Measurements from ENCODE around the gene HEMK1. TPM values are rescaled to one million over a fixed set of nuclear protein-coding genes. Genes with fewer than 3 reads are reported as not detected.

HEMK1 gene
- total RNA-seq, 2 donors from 2014 or later: 8.5 to 17.1 TPM

- TF ChIP-seq POLR2A (IDR thresholded peaks at IDR 0.05): no peak
- TF ChIP-seq CTCF (IDR thresholded peaks at IDR 0.05): no peak
- TF ChIP-seq POLR2AphosphoS5 (IDR thresholded peaks at IDR 0.05): no peak
- Histone ChIP-seq H3K36me3 (no peaks in the 10 kb centered on the region), H3K27me3 (replicated peaks; ENCODE audit: insufficient read depth) (no peaks in the 10 kb centered on the region), H3K4me1 (replicated peaks) (no peaks in the 10 kb centered on the region), H3K4me3 (no peak overlapping the region), H3K27ac (no peak overlapping the region), H3K9me3 (no peaks in the 10 kb centered on the region)
- WGBS: 63% methylated on average over 8 of the region's 8 CpGs
- no peak for DNase-seq (ENCODE audit: low spot score)
- intact Hi-C loops (cut with DNase I): no loop called here
Measured at GRCh38 chr3:50557106-50557505, 12.2 kb upstream of the HEMK1 start.

GRCh38 chr3:50557915-50558314 is 11.4 kb upstream of the HEMK1 start:
- no peaks in the 10 kb centered on the region for H3K27me3 ChIP-seq (replicated peaks; ENCODE audit: insufficient read depth)
- TF ChIP-seq POLR2AphosphoS5 (IDR thresholded peaks at IDR 0.05) (no peak), POLR2A (IDR thresholded peaks at IDR 0.05) (no peak)
- no peaks in the 10 kb centered on the region for H3K9me3 ChIP-seq
- DNase-seq (ENCODE audit: low spot score): no peak
- 62% methylated on average over 7 of the region's 7 CpGs for WGBS
- no peaks in the 10 kb centered on the region for H3K4me1 ChIP-seq (replicated peaks)
- intact Hi-C loops (cut with DNase I): no loop called here
- H3K36me3 ChIP-seq: no peaks in the 10 kb centered on the region
- no peak overlapping the region for H3K27ac ChIP-seq
- no peak overlapping the region for H3K4me3 ChIP-seq

GRCh38 chr3:50559702-50560101 is 9.6 kb upstream of the HEMK1 start:
- H3K27me3 ChIP-seq (replicated peaks; ENCODE audit: insufficient read depth): no peaks in the 10 kb centered on the region
- H3K4me1 ChIP-seq (replicated peaks): no peaks in the 10 kb centered on the region
- no peak overlapping the region for H3K27ac ChIP-seq
- no peak for DNase-seq (ENCODE audit: low spot score)
- no peak overlapping the region for H3K4me3 ChIP-seq
- intact Hi-C loops (cut with DNase I): no loop called here
- no peaks in the 10 kb centered on the region for H3K9me3 ChIP-seq
- TF ChIP-seq CTCF (IDR thresholded peaks at IDR 0.05) (no peak), POLR2AphosphoS5 (IDR thresholded peaks at IDR 0.05) (no peak), POLR2A (IDR thresholded peaks at IDR 0.05) (no peak)
- no peaks in the 10 kb centered on the region for H3K36me3 ChIP-seq

GRCh38 chr3:50562861-50563260 is 6.5 kb upstream of the HEMK1 start:
- TF ChIP-seq POLR2A (IDR thresholded peaks at IDR 0.05) (no peak), POLR2AphosphoS5 (IDR thresholded peaks at IDR 0.05) (no peak), CTCF (IDR thresholded peaks at IDR 0.05) (no peak)
- no peaks in the 10 kb centered on the region for H3K36me3 ChIP-seq
- WGBS: 67% methylated on average over 2 of the region's 2 CpGs
- H3K4me1 ChIP-seq (replicated peaks): peaks cover 3% of the 10 kb centered on the region
- no peaks in the 10 kb centered on the region for H3K27me3 ChIP-seq (replicated peaks; ENCODE audit: insufficient read depth)
- DNase-seq (ENCODE audit: low spot score): no peak
- H3K4me3 ChIP-seq: no peak overlapping the region
- intact Hi-C loops (cut with DNase I): no loop called here
- H3K9me3 ChIP-seq: no peaks in the 10 kb centered on the region
- no peak overlapping the region for H3K27ac ChIP-seq

- 89% methylated on average over 2 of the region's 2 CpGs for WGBS
- no peak overlapping the region for H3K27ac ChIP-seq
- no peak overlapping the region for H3K4me3 ChIP-seq
- H3K27me3 ChIP-seq (replicated peaks; ENCODE audit: insufficient read depth): no peaks in the 10 kb centered on the region
- TF ChIP-seq CTCF (IDR thresholded peaks at IDR 0.05): no peak
- TF ChIP-seq POLR2A (IDR thresholded peaks at IDR 0.05): no peak
- no peak for TF ChIP-seq POLR2AphosphoS5 (IDR thresholded peaks at IDR 0.05)
- H3K4me1 ChIP-seq (replicated peaks): peaks cover 3% of the 10 kb centered on the region
- no peaks in the 10 kb centered on the region for H3K36me3 ChIP-seq
- intact Hi-C loops (cut with DNase I): no loop called here
- DNase-seq (ENCODE audit: low spot score): no peak
- H3K9me3 ChIP-seq: no peaks in the 10 kb centered on the region
Measured at GRCh38 chr3:50563867-50564266, 5.5 kb upstream of the HEMK1 start.

Measured in prostate gland (tissue), 2 donors.